ENCODE data around the gene SDK1. TPM values are rescaled to one million over a fixed set of nuclear protein-coding genes. Genes with fewer than 3 reads are reported as not detected.

SDK1 gene
- total and polyA plus RNA-seq, 4 donors: 0.12 to 0.47 (median 0.36) TPM

- no peak for TF ChIP-seq EGR1 (IDR thresholded peaks at IDR 0.05; ENCODE audit: low read depth in 2 of 2)
- no peak for TF ChIP-seq MAX (IDR thresholded peaks at IDR 0.05)
- TF ChIP-seq FOXA2 (IDR thresholded peaks at IDR 0.05): no peak
- TF ChIP-seq RXRA (IDR thresholded peaks at IDR 0.05): no peak
Observed at GRCh38 chr7:4172883-4173282, 871.8 kb downstream of the SDK1 start (continued).

- no peak overlapping the region for H3K27ac ChIP-seq (ENCODE audit: low read depth in 1 of 2, low read length in 2 of 2)
- H3K4me3 ChIP-seq (ENCODE audit: low read depth in 1 of 3, low read length in 3 of 3): no peak overlapping the region
- H3K27me3 ChIP-seq (ENCODE audit: control insufficient read depth in 4 of 4, insufficient read depth in 4 of 4, low read length in 3 of 4): no peaks in the 10 kb centered on the region
- no peak overlapping the region for H3K9ac ChIP-seq (ENCODE audit: low read depth in 1 of 2, low read length in 2 of 2)
- WGBS: 93% methylated on average over 9 of the region's 9 CpGs
- TF ChIP-seq JUND (IDR thresholded peaks at IDR 0.05) (no peak), GABPA (IDR thresholded peaks at IDR 0.05 in 1 of 2, conservative IDR thresholded peaks at IDR 0.05 in 1 of 2) (no peak), ATF3 (IDR thresholded peaks at IDR 0.05) (no peak), RAD21 (IDR thresholded peaks at IDR 0.05) (no peak), MAX (IDR thresholded peaks at IDR 0.05) (no peak), CTCF (IDR thresholded peaks at IDR 0.05; ENCODE audit: low read depth, low read length, missing input control) (no peak), TAF1 (conservative IDR thresholded peaks at IDR 0.05) (no peak), FOXA2 (IDR thresholded peaks at IDR 0.05) (no peak)
- H3K9me3 ChIP-seq (ENCODE audit: control insufficient read depth in 4 of 4, low read length in 3 of 4): no peaks in the 10 kb centered on the region
- H3K36me3 ChIP-seq (ENCODE audit: control insufficient read depth in 4 of 4, insufficient read depth in 3 of 4, low read depth in 1 of 4, low read length in 3 of 4): no peaks in the 10 kb centered on the region
- DNase-seq (ENCODE audit: low spot score): no peak
- H3K4me1 ChIP-seq (ENCODE audit: control insufficient read depth in 4 of 4, insufficient read depth in 4 of 4, low read length in 3 of 4): no peaks in the 10 kb centered on the region
Observed at GRCh38 chr7:4173615-4174014, 872.6 kb downstream of the SDK1 start.

- Histone ChIP-seq H3K27ac (ENCODE audit: low read depth in 1 of 2, low read length in 2 of 2) (no peak overlapping the region), H3K27me3 (ENCODE audit: control insufficient read depth in 4 of 4, insufficient read depth in 4 of 4, low read length in 3 of 4) (no peaks in the 10 kb centered on the region), H3K4me3 (ENCODE audit: low read depth in 1 of 3, low read length in 3 of 3) (no peak overlapping the region), H3K9me3 (ENCODE audit: control insufficient read depth in 4 of 4, low read length in 3 of 4) (no peaks in the 10 kb centered on the region), H3K36me3 (ENCODE audit: control insufficient read depth in 4 of 4, insufficient read depth in 3 of 4, low read depth in 1 of 4, low read length in 3 of 4) (no peaks in the 10 kb centered on the region), H3K9ac (ENCODE audit: low read depth in 1 of 2, low read length in 2 of 2) (no peak overlapping the region), H3K4me1 (ENCODE audit: control insufficient read depth in 4 of 4, insufficient read depth in 4 of 4, low read length in 3 of 4) (no peaks in the 10 kb centered on the region)
- TF ChIP-seq HNF4A (conservative IDR thresholded peaks at IDR 0.05) (no peak), EGR1 (IDR thresholded peaks at IDR 0.05; ENCODE audit: low read depth in 2 of 2) (no peak), NR2F2 (IDR thresholded peaks at IDR 0.05) (no peak), ATF3 (IDR thresholded peaks at IDR 0.05) (no peak), MAX (IDR thresholded peaks at IDR 0.05) (no peak), FOXA1 (IDR thresholded peaks at IDR 0.05) (no peak), JUND (IDR thresholded peaks at IDR 0.05) (no peak), TAF1 (conservative IDR thresholded peaks at IDR 0.05) (no peak), YY1 (IDR thresholded peaks at IDR 0.05) (no peak), RAD21 (IDR thresholded peaks at IDR 0.05) (no peak), GABPA (IDR thresholded peaks at IDR 0.05 in 1 of 2, conservative IDR thresholded peaks at IDR 0.05 in 1 of 2) (no peak), HNF4G (IDR thresholded peaks at IDR 0.05) (no peak), CTCF (IDR thresholded peaks at IDR 0.05; ENCODE audit: low read depth, low read length, missing input control) (no peak), REST (IDR thresholded peaks at IDR 0.05) (no peak), FOXA2 (IDR thresholded peaks at IDR 0.05) (no peak), ZBTB33 (IDR thresholded peaks at IDR 0.05) (no peak), RXRA (IDR thresholded peaks at IDR 0.05) (no peak)
- DNase-seq (ENCODE audit: low spot score): no peak
- WGBS: 90% methylated on average over 8 of the region's 8 CpGs
Observed at GRCh38 chr7:4174016-4174415, 873.0 kb downstream of the SDK1 start.

Measured in liver (tissue), 9 donors.